ENCODE measurements around the gene FAM222A.

DNA sequence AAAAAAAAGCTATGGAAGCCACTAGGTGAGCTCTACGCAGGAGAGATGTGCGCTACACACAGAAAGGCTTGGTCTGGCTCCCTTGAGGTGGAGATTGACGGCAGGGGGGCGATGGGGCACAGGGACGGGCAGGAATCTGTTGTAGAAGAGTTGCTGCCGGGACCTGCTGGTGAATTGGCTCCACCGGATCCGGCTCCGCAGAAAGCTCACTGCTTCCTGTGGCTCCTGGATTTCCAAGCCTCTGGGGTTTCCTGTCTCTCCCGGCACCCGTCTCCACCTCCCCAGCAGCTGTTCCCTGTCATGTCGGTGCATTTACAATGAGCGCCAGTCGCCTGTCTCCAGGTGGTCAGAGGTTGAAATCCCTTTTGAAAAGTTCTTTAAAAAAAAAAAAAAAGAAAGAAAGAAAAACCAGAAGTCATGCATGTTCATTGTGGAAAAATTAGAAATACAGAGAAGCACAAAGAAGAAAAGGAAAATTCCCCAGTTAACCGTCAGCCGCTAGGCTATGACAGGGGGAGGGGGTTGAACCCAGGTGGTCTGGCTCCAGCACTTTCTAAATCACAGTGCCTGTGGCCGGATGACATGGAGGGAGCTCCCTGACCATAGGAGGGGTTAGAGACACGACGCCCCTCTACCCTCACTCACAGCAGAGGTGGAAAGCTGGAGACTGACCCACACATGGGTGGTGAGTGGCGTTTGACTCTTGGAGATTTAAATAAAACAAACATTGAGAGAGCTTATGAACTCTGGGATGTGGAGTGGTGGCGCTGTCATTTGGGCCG, 20.8 kb downstream of the FAM222A start:
- TF ChIP-seq POLR2A (IDR thresholded peaks at IDR 0.05): no peak
- TF ChIP-seq, protein P1, sequence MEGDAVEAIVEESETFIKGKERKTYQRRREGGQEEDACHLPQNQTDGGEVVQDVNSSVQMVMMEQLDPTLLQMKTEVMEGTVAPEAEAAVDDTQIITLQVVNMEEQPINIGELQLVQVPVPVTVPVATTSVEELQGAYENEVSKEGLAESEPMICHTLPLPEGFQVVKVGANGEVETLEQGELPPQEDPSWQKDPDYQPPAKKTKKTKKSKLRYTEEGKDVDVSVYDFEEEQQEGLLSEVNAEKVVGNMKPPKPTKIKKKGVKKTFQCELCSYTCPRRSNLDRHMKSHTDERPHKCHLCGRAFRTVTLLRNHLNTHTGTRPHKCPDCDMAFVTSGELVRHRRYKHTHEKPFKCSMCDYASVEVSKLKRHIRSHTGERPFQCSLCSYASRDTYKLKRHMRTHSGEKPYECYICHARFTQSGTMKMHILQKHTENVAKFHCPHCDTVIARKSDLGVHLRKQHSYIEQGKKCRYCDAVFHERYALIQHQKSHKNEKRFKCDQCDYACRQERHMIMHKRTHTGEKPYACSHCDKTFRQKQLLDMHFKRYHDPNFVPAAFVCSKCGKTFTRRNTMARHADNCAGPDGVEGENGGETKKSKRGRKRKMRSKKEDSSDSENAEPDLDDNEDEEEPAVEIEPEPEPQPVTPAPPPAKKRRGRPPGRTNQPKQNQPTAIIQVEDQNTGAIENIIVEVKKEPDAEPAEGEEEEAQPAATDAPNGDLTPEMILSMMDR (IDR thresholded peaks at IDR 0.05): no peak

Measured in right lobe of liver (tissue), 4 donors.